Measurements from ENCODE around the gene C1orf146. TPM values are rescaled to one million over a fixed set of nuclear protein-coding genes. Genes with fewer than 3 reads are reported as not detected.

C1orf146 gene
- total RNA-seq, 6 experiments from 2014 or later, result not detected

DNA sequence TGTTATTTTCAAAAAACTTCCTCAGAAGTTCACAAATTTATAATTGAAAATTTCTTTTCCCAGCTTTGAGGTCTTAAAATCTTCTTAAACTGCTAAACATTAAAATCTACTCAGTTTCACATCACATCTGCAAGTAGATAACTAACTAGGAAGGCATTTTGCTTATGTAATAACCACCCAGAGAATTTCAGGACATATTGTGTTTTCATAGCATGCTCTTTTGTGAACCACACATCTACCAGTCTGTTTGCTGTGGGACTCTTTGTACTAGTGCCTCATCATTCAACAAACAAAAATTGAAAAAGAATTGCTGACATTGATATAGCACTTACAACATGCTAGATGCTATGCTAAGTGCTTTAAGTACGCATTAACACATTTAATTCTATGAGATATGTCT lies 31.6 kb upstream of the C1orf146 start:
- no peak for DNase-seq
- intact Hi-C loops (cut with DNase I), result no loop called here
- Histone ChIP-seq H3K9me3 (no peaks in the 10 kb centered on the region), H3K27me3 (no peaks in the 10 kb centered on the region), H3K4me1 (no peaks in the 10 kb centered on the region), H3K4me3 (no peak overlapping the region), H3K27ac (no peak overlapping the region), H3K36me3 (no peaks in the 10 kb centered on the region)
- ATAC-seq, result no peak
- WGBS (ENCODE audit: insufficient coverage, low coverage, low lambda C conversion rate, missing lambda C conversion rate), result 93% methylated on average over 1 of the region's 1 CpG
- no peak for TF ChIP-seq CTCF (IDR thresholded peaks at IDR 0.05)
- no peak for TF ChIP-seq POLR2A (IDR thresholded peaks at IDR 0.05)

DNA sequence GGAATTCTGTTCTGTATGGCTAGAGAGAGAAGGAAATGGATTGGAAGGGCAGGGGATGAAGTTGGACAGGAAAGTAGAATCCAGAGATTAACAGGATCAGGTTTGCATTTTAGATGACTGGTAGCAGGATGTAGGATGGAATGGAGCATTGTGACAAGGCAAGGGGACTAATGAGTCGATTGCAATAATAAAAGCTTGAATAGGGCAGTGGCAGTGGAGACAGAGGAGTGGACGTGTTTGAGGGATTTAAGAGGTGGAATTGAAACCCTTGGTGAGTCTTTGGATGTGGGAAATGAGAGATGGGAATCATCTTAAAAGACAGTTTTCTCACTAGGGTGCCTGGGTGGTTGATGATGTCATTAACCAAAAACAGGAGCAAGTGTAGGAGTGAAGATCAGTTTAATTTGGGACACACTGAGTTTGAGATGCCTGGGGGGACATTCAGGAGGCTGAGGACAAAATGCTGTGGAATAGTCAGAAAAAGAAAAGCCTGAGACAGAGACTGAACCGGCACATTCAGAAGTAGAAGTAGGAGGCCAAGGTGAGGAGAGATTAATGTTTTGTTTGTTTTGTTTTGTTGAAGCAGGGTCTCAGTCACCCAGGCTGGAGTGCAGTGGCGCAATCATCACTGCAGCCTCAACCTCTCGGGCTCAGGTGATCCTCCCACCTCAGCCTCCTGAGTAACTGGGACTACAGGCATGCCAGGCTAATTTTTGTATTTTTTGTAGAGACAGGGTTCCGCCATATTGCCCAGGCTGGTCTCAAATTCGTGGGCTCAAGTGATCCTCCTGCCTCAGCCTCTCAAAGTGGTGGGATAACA lies 29.1 kb upstream of the C1orf146 start:
- WGBS (ENCODE audit: insufficient coverage, low coverage, low lambda C conversion rate, missing lambda C conversion rate), result 64% methylated on average over 5 of the region's 7 CpGs
- intact Hi-C loops (cut with DNase I), result no loop called here
- no peak for ATAC-seq

DNA sequence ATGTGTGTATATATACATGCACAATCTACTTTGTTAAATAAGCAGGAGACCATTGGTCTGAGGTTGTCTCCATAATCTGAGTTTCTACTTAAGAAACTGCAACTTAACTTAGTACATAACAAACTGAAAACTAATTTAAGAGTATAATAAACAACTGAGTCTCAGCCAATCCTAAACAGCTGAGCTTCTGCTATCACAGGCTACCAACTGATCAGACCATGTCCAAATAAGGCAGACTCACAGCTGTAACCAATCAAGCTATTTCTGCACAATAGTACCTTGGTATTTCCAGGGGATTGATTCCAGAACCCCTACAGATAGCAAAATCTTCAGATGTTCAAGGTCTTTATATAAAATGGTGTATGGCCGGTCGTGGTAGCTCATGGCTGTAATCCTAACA lies 26.0 kb upstream of the C1orf146 start:
- Histone ChIP-seq H3K4me1 (no peaks in the 10 kb centered on the region), H3K9me3 (no peaks in the 10 kb centered on the region), H3K27ac (no peak overlapping the region), H3K27me3 (no peaks in the 10 kb centered on the region), H3K36me3 (no peaks in the 10 kb centered on the region), H3K4me3 (no peak overlapping the region)
- no peak for DNase-seq
- ATAC-seq, result no peak
- intact Hi-C loops (cut with DNase I), result no loop called here
- TF ChIP-seq POLR2A (IDR thresholded peaks at IDR 0.05), result no peak
- TF ChIP-seq CTCF (IDR thresholded peaks at IDR 0.05), result no peak
- WGBS (ENCODE audit: insufficient coverage, low coverage, low lambda C conversion rate, missing lambda C conversion rate), result 85% methylated on average over 2 of the region's 2 CpGs

More for the DNA sequence above, 29.1 kb upstream of the C1orf146 start:
- Histone ChIP-seq H3K4me1 (no peaks in the 10 kb centered on the region), H3K27me3 (no peaks in the 10 kb centered on the region), H3K27ac (no peak overlapping the region), H3K4me3 (no peak overlapping the region), H3K9me3 (no peaks in the 10 kb centered on the region), H3K36me3 (no peaks in the 10 kb centered on the region)
- TF ChIP-seq CTCF (IDR thresholded peaks at IDR 0.05) (no peak), POLR2A (IDR thresholded peaks at IDR 0.05) (no peak)
- no peak for DNase-seq

DNA sequence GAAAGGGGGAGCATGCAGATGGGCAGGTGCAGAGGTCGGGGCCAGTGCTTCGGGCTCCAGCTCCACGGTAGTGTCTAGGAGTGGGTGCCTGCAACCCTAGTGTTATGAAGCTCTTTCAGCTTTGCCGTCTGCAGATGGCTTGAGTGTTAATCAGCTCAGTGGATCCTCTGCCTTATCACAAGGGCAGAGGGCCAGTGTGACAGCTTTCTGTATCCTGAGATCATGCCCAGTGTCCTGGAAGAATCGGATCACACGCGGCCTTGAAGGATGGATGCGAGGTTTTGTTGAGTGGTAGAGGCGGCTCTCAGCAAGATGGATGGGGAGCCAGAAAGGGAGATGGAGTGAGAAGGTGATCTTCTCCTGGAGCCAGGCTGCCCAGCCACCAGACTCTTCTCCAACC lies 25.5 kb upstream of the C1orf146 start:
- ATAC-seq, result no peak
- Histone ChIP-seq H3K4me1 (no peaks in the 10 kb centered on the region), H3K4me3 (no peak overlapping the region), H3K27me3 (no peaks in the 10 kb centered on the region), H3K9me3 (no peaks in the 10 kb centered on the region), H3K36me3 (no peaks in the 10 kb centered on the region), H3K27ac (no peak overlapping the region)
- TF ChIP-seq POLR2A (IDR thresholded peaks at IDR 0.05) (no peak), CTCF (IDR thresholded peaks at IDR 0.05) (no peak)
- WGBS (ENCODE audit: insufficient coverage, low coverage, low lambda C conversion rate, missing lambda C conversion rate), result 82% methylated on average over 7 of the region's 9 CpGs
- DNase-seq, result no peak
- intact Hi-C loops (cut with DNase I), result no loop called here
